GM12875 (cell line): ENCODE data around the gene PLB1.

Source experiments
- H3K4me3 ChIP-seq: one replicate; pipeline ENCODE4 v1.5.1; 2011; ENCODE audit warnings: low read depth, low read length, control low read depth
- CTCF ChIP-seq: IDR thresholded peaks from 2 replicates; pipeline ENCODE4 v1.5.1; 2011; ENCODE audit warnings: low read depth, mild to moderate bottlenecking, control low read depth, inconsistent platforms, low read length, moderate library complexity, borderline replicate concordance; ENCODE audit not compliant: insufficient read depth

Gene PLB1

GRCh38 chr2:28610583-28611201, 114.8 kb downstream of the PLB1 start:
- H3K4me3 ChIP-seq, result no peak overlapping the region
- TF ChIP-seq CTCF, result no peak

- no peak for TF ChIP-seq CTCF
These were observed 116.4 kb downstream of the PLB1 start for GRCh38 chr2:28612131-28612812.

GRCh38 chr2:28613186-28613585, 117.3 kb downstream of the PLB1 start:
- TF ChIP-seq CTCF, result no peak
- no peak overlapping the region for H3K4me3 ChIP-seq

More at GRCh38 chr2:28612131-28612812, 116.4 kb downstream of the PLB1 start:
- no peak overlapping the region for H3K4me3 ChIP-seq

- no peak for TF ChIP-seq CTCF
- no peak overlapping the region for H3K4me3 ChIP-seq
These were observed 118.0 kb downstream of the PLB1 start for GRCh38 chr2:28613633-28614501.

- H3K4me3 ChIP-seq, result no peak overlapping the region
- TF ChIP-seq CTCF, result no peak
These were observed 119.8 kb downstream of the PLB1 start for GRCh38 chr2:28615706-28616105.

- H3K4me3 ChIP-seq, result no peak overlapping the region
- no peak for TF ChIP-seq CTCF
These were observed 120.6 kb downstream of the PLB1 start for GRCh38 chr2:28616396-28616999.
